Thyroid gland (tissue), 4 donors: Measurements from ENCODE around the gene STX10. TPM values are rescaled to one million over a fixed set of nuclear protein-coding genes. Genes with fewer than 3 reads are reported as not detected.
"Not testable (repeated sequence)": the region's sequence is repeated elsewhere in the genome, so short reads cannot be mapped to it uniquely, and the experiment has no call there.

Source experiments
- DNase-seq, 2 donors: peaks; one replicate each; pipeline ENCODE4 v3.0.0-alpha.2; 2019
- H3K27ac ChIP-seq, 3 donors: fragments of 200-600 bp; sonication (generic); 1 replicate in 2 of 3; 2 replicates in 1 of 3; pipeline ENCODE4 v1.5.1; 2016 to 2019; ENCODE audit warnings: mild to moderate bottlenecking in 1 of 3, moderate library complexity in 1 of 3
- H3K27me3 ChIP-seq: fragments of 200-600 bp; sonication (generic); one replicate; pipeline ENCODE4 v1.5.1; 2019
- H3K36me3 ChIP-seq, 2 donors: fragments of 200-600 bp; sonication (generic); one replicate each; pipeline ENCODE4 v1.5.1; 2016 to 2019
- H3K4me1 ChIP-seq, 2 donors: fragments of 200-600 bp; sonication (generic); one replicate each; pipeline ENCODE4 v1.5.1; 2017 to 2019
- H3K4me3 ChIP-seq, 3 donors: fragments of 200-600 bp; sonication (generic); replicated peaks in 1 of 3; 1 replicate in 2 of 3; 2 replicates in 1 of 3; pipeline ENCODE4 v1.5.1; 2016; ENCODE audit warnings: mild to moderate bottlenecking in 1 of 3
- H3K9me3 ChIP-seq: fragments of 200-600 bp; sonication (generic); one replicate; pipeline ENCODE4 v1.5.1; 2017
- POLR2A ChIP-seq, 2 donors: fragments of 450-650 bp; IDR thresholded peaks; one replicate each; pipeline ENCODE4 v1.6.1; 2017; ENCODE audit warnings: antibody characterized with exemption in 2 of 2, mild to moderate bottlenecking in 2 of 2, moderate library complexity in 1 of 2
- WGBS, 2 donors: methylation state at CpG; one replicate each; pipeline ENCODE4 v1.1.5; 2017; 5-methylcytosine and 5-hydroxymethylcytosine counted together
- intact Hi-C: fragments of 100-400 bp; cut with DNase I; formaldehyde crosslinking; loops from one replicate; pipeline ENCODE4 v1.15.1; 2023
- total RNA-seq, 4 donors: library from RNA; depleted of rRNA; stranded (reverse); fragments of >200 nt; gene quantifications; one replicate each; pipeline ENCODE4 v1.2.3, GENCODE V29; 2016
- TF ChIP-seq, protein P1 (sequence below), 6 experiments: fragments of 200-600 bp in 3 of 6; fragments of 450-650 bp in 3 of 6; sonication (generic) in 3 of 6; IDR thresholded peaks; one replicate each; pipeline ENCODE4 v1.5.1; 2016 to 2019; ENCODE audit warnings: antibody characterized with exemption in 6 of 6, mild to moderate bottlenecking in 2 of 6, inconsistent platforms in 1 of 6, moderate library complexity in 1 of 6

Gene STX10
- total RNA-seq, 4 donors from 2014 or later = 39.2 to 91.9 (median 56.5) TPM

DNA sequence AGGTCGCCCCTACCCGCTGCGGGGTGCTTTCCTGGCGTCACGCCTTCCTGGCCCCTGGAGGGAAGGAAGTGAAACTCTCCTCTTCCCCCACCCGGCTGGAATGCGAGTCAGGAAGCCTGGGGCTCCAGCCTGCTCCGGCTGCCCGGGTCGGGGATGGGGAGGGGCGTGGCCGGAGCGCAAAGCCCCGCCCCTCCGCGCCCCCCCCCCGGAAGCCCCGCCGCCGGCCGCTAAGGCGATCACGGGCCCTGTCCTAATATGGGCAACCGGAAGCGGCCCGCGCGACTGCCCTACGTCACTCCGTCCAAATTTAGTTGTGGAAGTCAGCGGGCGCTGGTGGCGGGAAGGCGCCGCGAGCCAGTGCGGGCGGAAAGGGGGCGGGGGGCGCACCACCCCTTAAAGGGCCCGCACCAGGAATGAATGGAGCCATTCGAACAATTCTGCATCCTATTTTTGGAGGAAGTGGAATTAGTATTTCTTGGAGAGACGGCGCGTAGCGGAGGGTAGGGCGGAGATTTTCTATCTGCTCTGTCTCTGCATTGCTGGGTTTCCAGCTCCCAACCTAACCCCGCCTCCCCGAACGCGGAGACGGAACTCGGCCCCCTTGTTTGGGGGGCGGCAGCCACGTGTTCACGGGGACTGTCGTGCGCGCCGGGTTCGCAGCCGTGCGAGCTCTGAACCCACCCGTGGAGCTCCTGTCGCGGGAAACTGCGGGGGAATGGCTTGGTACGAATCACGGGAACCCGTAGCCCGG is 1.6 kb upstream of the STX10 start:
- 0 to 1% methylated on average over 14 to 25 of the region's 71 CpGs for WGBS, 2 donors
- Histone ChIP-seq H3K27me3 (no peaks in the 10 kb centered on the region), H3K9me3 (no peaks in the 10 kb centered on the region), H3K4me3 (peak overlapping the region; percentile 87 to 96 (median 90)), H3K4me1 (peaks cover 17 to 19% of the 10 kb centered on the region in 2 donors), H3K27ac (peak overlapping the region; percentile 98 to 100 (median 99)), H3K36me3 (peaks cover 0 to 11% of the 10 kb centered on the region in 2 donors)
- intact Hi-C loops = no loop called here
- DNase-seq = peak; percentile 98
- peak; percentile 94 to 98 for TF ChIP-seq POLR2A (IDR thresholded peaks at IDR 0.05)
- TF ChIP-seq, protein P1, sequence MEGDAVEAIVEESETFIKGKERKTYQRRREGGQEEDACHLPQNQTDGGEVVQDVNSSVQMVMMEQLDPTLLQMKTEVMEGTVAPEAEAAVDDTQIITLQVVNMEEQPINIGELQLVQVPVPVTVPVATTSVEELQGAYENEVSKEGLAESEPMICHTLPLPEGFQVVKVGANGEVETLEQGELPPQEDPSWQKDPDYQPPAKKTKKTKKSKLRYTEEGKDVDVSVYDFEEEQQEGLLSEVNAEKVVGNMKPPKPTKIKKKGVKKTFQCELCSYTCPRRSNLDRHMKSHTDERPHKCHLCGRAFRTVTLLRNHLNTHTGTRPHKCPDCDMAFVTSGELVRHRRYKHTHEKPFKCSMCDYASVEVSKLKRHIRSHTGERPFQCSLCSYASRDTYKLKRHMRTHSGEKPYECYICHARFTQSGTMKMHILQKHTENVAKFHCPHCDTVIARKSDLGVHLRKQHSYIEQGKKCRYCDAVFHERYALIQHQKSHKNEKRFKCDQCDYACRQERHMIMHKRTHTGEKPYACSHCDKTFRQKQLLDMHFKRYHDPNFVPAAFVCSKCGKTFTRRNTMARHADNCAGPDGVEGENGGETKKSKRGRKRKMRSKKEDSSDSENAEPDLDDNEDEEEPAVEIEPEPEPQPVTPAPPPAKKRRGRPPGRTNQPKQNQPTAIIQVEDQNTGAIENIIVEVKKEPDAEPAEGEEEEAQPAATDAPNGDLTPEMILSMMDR (IDR thresholded peaks at IDR 0.05) = peak in 2 of 6 experiments; percentile 2 to 6

- Histone ChIP-seq H3K36me3 (peaks cover 0 to 11% of the 10 kb centered on the region in 2 donors), H3K9me3 (no peaks in the 10 kb centered on the region), H3K27ac (peak overlapping the region; percentile 96 to 99 (median 98)), H3K4me3 (peak overlapping the region; percentile 62 to 79 (median 76)), H3K4me1 (peaks cover 16 to 17% of the 10 kb centered on the region in 2 donors), H3K27me3 (no peaks in the 10 kb centered on the region)
- DNase-seq = peak; percentile 19 to 21
- WGBS, 2 donors = 1 to 2% methylated on average over 32 to 34 of the region's 34 CpGs
- TF ChIP-seq, protein P1 (IDR thresholded peaks at IDR 0.05) = no peak
- TF ChIP-seq POLR2A (IDR thresholded peaks at IDR 0.05) = no peak
- intact Hi-C loops = no loop called here
Measured at GRCh38 chr19:13150931-13151604, 893 bp upstream of the STX10 start.

- peaks cover 4 to 5% of the 10 kb centered on the region in 2 donors for H3K4me1 ChIP-seq
- peak overlapping the region; percentile 83 to 99 (median 98) for H3K27ac ChIP-seq
- WGBS, 2 donors = 0 to 1% methylated on average over 3 to 18 of the region's 46 CpGs
- intact Hi-C loops = loop anchor here (5.0 kb wide), 1 partner anchor 37 kb away; no protein-coding TSS in a partner anchor
- H3K9me3 ChIP-seq = no peaks in the 10 kb centered on the region
- H3K4me3 ChIP-seq = peak overlapping the region; percentile 54 to 79 (median 62)
- no peaks in the 10 kb centered on the region for H3K27me3 ChIP-seq
- H3K36me3 ChIP-seq = peaks cover 6 to 18% of the 10 kb centered on the region in 2 donors
- TF ChIP-seq POLR2A (IDR thresholded peaks at IDR 0.05) = no peak
- TF ChIP-seq, protein P1 (IDR thresholded peaks at IDR 0.05) = no peak
- peak; percentile 63 to 73 for DNase-seq
Measured at GRCh38 chr19:13149628-13150186, 468 bp downstream of the STX10 start.

DNA sequence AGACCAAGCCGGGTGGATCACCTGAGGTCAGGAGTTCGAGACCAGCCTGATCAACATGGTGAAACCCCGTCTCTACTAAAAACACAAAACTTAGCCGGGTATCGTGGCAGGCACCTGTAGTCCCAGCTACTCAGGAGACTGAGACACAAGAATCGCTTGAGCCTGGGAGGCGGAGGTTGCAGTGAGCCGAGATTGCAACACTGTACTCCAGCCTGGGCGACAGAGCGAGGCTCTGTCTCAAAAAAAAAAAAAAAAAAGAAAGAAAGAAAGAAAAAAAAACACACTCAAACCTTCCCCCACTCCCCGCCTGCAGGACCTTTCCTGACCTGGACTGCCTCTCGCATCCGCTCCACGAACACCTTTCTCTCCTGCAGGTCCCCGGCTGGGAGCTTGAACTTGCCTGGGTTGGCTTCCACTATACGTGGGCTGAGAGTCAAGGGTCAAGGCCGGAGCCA is 975 bp downstream of the STX10 start:
- Histone ChIP-seq H3K4me3 (peak overlapping the region in 2 of 3 donors; percentile 54 to 79), H3K36me3 (peaks cover 10 to 23% of the 10 kb centered on the region in 2 donors), H3K27ac (peak overlapping the region in 2 of 3 donors; percentile 98 to 99)
- DNase-seq = peak; percentile 30 to 49
- not testable (repeated sequence) for H3K4me1 ChIP-seq, H3K9me3 ChIP-seq, H3K27me3 ChIP-seq
- 19 to 26% methylated on average over 17 of the region's 17 CpGs for WGBS, 2 donors
- intact Hi-C loops = loop anchor here (5.0 kb wide), 1 partner anchor 37 kb away; no protein-coding TSS in a partner anchor

DNA sequence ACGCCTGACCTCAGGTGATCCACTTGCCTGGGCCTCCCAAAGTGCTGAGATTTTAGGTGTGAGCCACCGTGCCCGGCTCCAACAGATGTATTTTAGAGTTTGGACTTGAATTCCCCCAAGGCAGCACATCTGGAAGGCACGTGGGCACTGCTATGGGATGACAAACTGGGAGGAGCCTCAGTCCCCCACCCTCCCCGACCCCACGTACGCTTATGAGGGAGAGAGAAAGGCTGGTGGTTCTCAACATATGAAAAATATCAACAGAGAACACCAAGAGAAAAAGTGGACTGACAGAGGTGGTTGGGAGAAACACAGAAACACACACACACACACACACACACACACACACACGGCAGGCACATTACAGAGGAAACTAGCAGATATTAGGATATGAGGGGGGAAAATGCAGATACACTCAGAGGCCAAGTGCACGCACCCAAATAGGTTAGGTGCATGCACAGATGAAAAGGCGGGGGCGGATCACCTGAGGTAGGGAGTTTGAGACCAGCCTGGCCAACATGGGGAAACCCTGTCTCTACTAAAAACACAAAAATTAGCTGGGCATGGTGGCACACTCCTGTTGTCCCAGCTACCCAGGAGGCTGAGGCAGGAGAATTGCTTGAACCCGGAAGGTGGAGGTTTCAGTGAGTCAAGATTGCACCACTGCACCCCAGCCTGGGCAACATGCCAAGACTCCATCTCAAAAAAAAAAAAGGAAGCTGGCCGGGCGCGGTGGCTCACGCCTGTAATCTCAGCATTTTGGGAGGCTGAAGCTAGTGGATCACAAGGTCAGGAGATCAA is 3.2 kb downstream of the STX10 start:
- no peak for DNase-seq
- Histone ChIP-seq H3K27me3 (no peaks in the 10 kb centered on the region), H3K27ac (no peak overlapping the region), H3K9me3 (no peaks in the 10 kb centered on the region), H3K4me1 (peaks cover 4 to 5% of the 10 kb centered on the region in 2 donors), H3K4me3 (no peak overlapping the region), H3K36me3 (peaks cover 14% of the 10 kb centered on the region in 2 donors)
- intact Hi-C loops = loop anchor here (5.0 kb wide), 1 partner anchor 35 kb away; no protein-coding TSS in a partner anchor
- TF ChIP-seq POLR2A (IDR thresholded peaks at IDR 0.05) = no peak
- TF ChIP-seq, protein P1 (IDR thresholded peaks at IDR 0.05) = no peak
- WGBS, 2 donors = 76 to 80% methylated on average over 16 of the region's 16 CpGs
